ENCODE data around the gene PTPRN2. TPM values are rescaled to one million over a fixed set of nuclear protein-coding genes. Genes with fewer than 3 reads are reported as not detected.

The PTPRN2 gene
- total and polyA plus RNA-seq, 2 donors from 2014 or later = 4.8 to 6.2 TPM

- Histone ChIP-seq H3K27ac (ENCODE audit: low read depth in 2 of 2, low read length in 2 of 2) (no peak overlapping the region), H3K4me3 (ENCODE audit: low read length in 3 of 3) (no peak overlapping the region), H3K9me3 (ENCODE audit: control insufficient read depth in 2 of 3, insufficient read depth in 1 of 3, low read length in 3 of 3) (no peaks in the 10 kb centered on the region), H3K9ac (ENCODE audit: low read length in 3 of 3) (no peak overlapping the region), H3K27me3 (ENCODE audit: control insufficient read depth, insufficient read depth, low read length) (no peaks in the 10 kb centered on the region), H3K36me3 (ENCODE audit: control insufficient read depth in 2 of 3, insufficient read depth in 3 of 3, low read length in 3 of 3) (no peaks in the 10 kb centered on the region), H3K4me1 (ENCODE audit: control insufficient read depth in 2 of 3, insufficient read depth in 2 of 3, low read depth in 1 of 3, low read length in 3 of 3) (no peaks in the 10 kb centered on the region)
- TF ChIP-seq CTCF (IDR thresholded peaks at IDR 0.05; ENCODE audit: borderline replicate concordance, extremely low read depth, insufficient read depth) = no peak
- DNase-seq (no peak), FAIRE-seq (no peak)
- intact Hi-C loops (cut with DNase I) = no loop called here
Measured at GRCh38 chr7:157506268-157506667, 1081.4 kb downstream of the PTPRN2 start.

GRCh38 chr7:157505646-157506045 lies 1082.0 kb downstream of the PTPRN2 start:
- FAIRE-seq (no peak), DNase-seq (no peak)
- no peaks in the 10 kb centered on the region for H3K9me3 ChIP-seq (ENCODE audit: control insufficient read depth in 2 of 3, insufficient read depth in 1 of 3, low read length in 3 of 3)
- no peaks in the 10 kb centered on the region for H3K36me3 ChIP-seq (ENCODE audit: control insufficient read depth in 2 of 3, insufficient read depth in 3 of 3, low read length in 3 of 3)
- H3K27me3 ChIP-seq (ENCODE audit: control insufficient read depth, insufficient read depth, low read length) = no peaks in the 10 kb centered on the region
- H3K9ac ChIP-seq (ENCODE audit: low read length in 3 of 3) = no peak overlapping the region
- H3K4me3 ChIP-seq (ENCODE audit: low read length in 3 of 3) = no peak overlapping the region
- no peak for TF ChIP-seq CTCF (IDR thresholded peaks at IDR 0.05; ENCODE audit: borderline replicate concordance, extremely low read depth, insufficient read depth)
- no peak overlapping the region for H3K27ac ChIP-seq (ENCODE audit: low read depth in 2 of 2, low read length in 2 of 2)
- intact Hi-C loops (cut with DNase I) = no loop called here
- H3K4me1 ChIP-seq (ENCODE audit: control insufficient read depth in 2 of 3, insufficient read depth in 2 of 3, low read depth in 1 of 3, low read length in 3 of 3) = no peaks in the 10 kb centered on the region

- no peaks in the 10 kb centered on the region for H3K4me1 ChIP-seq (ENCODE audit: control insufficient read depth in 2 of 3, insufficient read depth in 2 of 3, low read depth in 1 of 3, low read length in 3 of 3)
- H3K9ac ChIP-seq (ENCODE audit: low read length in 3 of 3) = no peak overlapping the region
- DNase-seq = no peak
- no peaks in the 10 kb centered on the region for H3K27me3 ChIP-seq (ENCODE audit: control insufficient read depth, insufficient read depth, low read length)
- no peak for FAIRE-seq
- no peak overlapping the region for H3K27ac ChIP-seq (ENCODE audit: low read depth in 2 of 2, low read length in 2 of 2)
- intact Hi-C loops (cut with DNase I) = no loop called here
- H3K9me3 ChIP-seq (ENCODE audit: control insufficient read depth in 2 of 3, insufficient read depth in 1 of 3, low read length in 3 of 3) = no peaks in the 10 kb centered on the region
- H3K4me3 ChIP-seq (ENCODE audit: low read length in 3 of 3) = peak overlapping the region in 1 of 3 donors; percentile 21
- H3K36me3 ChIP-seq (ENCODE audit: control insufficient read depth in 2 of 3, insufficient read depth in 3 of 3, low read length in 3 of 3) = no peaks in the 10 kb centered on the region
- TF ChIP-seq CTCF (IDR thresholded peaks at IDR 0.05; ENCODE audit: borderline replicate concordance, extremely low read depth, insufficient read depth) = no peak
Measured at GRCh38 chr7:157503229-157503628, 1084.4 kb downstream of the PTPRN2 start.

- no peak for FAIRE-seq
- H3K9ac ChIP-seq (ENCODE audit: low read length in 3 of 3) = no peak overlapping the region
- TF ChIP-seq CTCF (IDR thresholded peaks at IDR 0.05; ENCODE audit: borderline replicate concordance, extremely low read depth, insufficient read depth) = no peak
Measured at GRCh38 chr7:157502701-157503111, 1084.9 kb downstream of the PTPRN2 start.

More at GRCh38 chr7:157502701-157503111, 1084.9 kb downstream of the PTPRN2 start:
- no peaks in the 10 kb centered on the region for H3K27me3 ChIP-seq (ENCODE audit: control insufficient read depth, insufficient read depth, low read length)
- no peaks in the 10 kb centered on the region for H3K36me3 ChIP-seq (ENCODE audit: control insufficient read depth in 2 of 3, insufficient read depth in 3 of 3, low read length in 3 of 3)
- H3K4me3 ChIP-seq (ENCODE audit: low read length in 3 of 3) = peak overlapping the region in 1 of 3 donors; percentile 21
- H3K4me1 ChIP-seq (ENCODE audit: control insufficient read depth in 2 of 3, insufficient read depth in 2 of 3, low read depth in 1 of 3, low read length in 3 of 3) = no peaks in the 10 kb centered on the region
- H3K9me3 ChIP-seq (ENCODE audit: control insufficient read depth in 2 of 3, insufficient read depth in 1 of 3, low read length in 3 of 3) = no peaks in the 10 kb centered on the region
- intact Hi-C loops (cut with DNase I) = no loop called here
- DNase-seq = peak in 2 of 5 donors; percentile 14 to 32
- H3K27ac ChIP-seq (ENCODE audit: low read depth in 2 of 2, low read length in 2 of 2) = no peak overlapping the region

Measured in kidney (tissue), 14 donors.